Endothelial cell of umbilical vein (primary cell): ENCODE measurements around the gene TMPRSS9. TPM values are rescaled to one million over a fixed set of nuclear protein-coding genes. Genes with fewer than 3 reads are reported as not detected.

Experiments
- BruUV-seq: library from RNA; stranded (reverse); fragments of 400-500 nt; replicated peaks from 2 replicates; lab custom pipeline; 2021; lab: Mats Ljungman, UMichigan
- CTCF ChIA-PET: fragments of 300-600, 350-600 bp; sonication (Branson Sonifier 250); formaldehyde crosslinking; loops from one replicate; lab custom pipeline; 2021; ENCODE audit warnings: antibody characterized with exemption, inconsistent platforms; lab: Charles Lee
- POLR2A ChIA-PET: fragments of 300-600, 350-600 bp; sonication (Branson Sonifier 250); formaldehyde crosslinking; loops from one replicate; lab custom pipeline; 2021; ENCODE audit warnings: antibody characterized with exemption, inconsistent platforms; lab: Charles Lee
- DNase-seq: peaks from one replicate; pipeline ENCODE4 v3.0.0-alpha.2; 2011; ENCODE audit warnings: low read depth, low spot score
- FAIRE-seq: peaks from 2 replicates; lab custom pipeline; 2011; peaks lifted over from hg19 to GRCh38; lab: Jason Lieb, UNC
- H2AFZ ChIP-seq: 2 replicates; pipeline ENCODE4 v1.6.0; 2012; ENCODE audit warnings: low read depth, low read length, control low read depth, inconsistent platforms
- H3K27ac ChIP-seq: 2 replicates; pipeline ENCODE4 v1.5.1; 2011; ENCODE audit warnings: low read depth, mild to moderate bottlenecking, control low read depth, low read length, moderate library complexity; ENCODE audit not compliant: insufficient read depth
- H3K27me3 ChIP-seq, 2 experiments: 2 replicates each; pipeline versions ENCODE4 v1.6.0 to v1.6.1; 2011; ENCODE audit warnings: low read length in 2 of 2, mixed read lengths in 1 of 2; ENCODE audit not compliant: control insufficient read depth in 2 of 2, insufficient read depth in 2 of 2
- H3K36me3 ChIP-seq, 2 experiments: 2 replicates in 1 of 2; 3 replicates in 1 of 2; pipeline ENCODE4 v1.5.1; 2011; ENCODE audit warnings: low read length in 2 of 2, mild to moderate bottlenecking in 1 of 2, moderate library complexity in 1 of 2; ENCODE audit not compliant: control insufficient read depth in 2 of 2, insufficient read depth in 2 of 2; ENCODE audit errors: extremely low read depth in 1 of 2
- H3K4me1 ChIP-seq: 3 replicates; pipeline ENCODE4 v1.5.1; 2011; ENCODE audit warnings: mild to moderate bottlenecking, low read length; ENCODE audit not compliant: control insufficient read depth, insufficient read depth; ENCODE audit errors: extremely low read depth
- H3K4me2 ChIP-seq: 2 replicates; pipeline ENCODE4 v1.6.1; 2011; ENCODE audit warnings: low read length, control low read depth, mixed read lengths; ENCODE audit not compliant: insufficient read depth
- H3K4me3 ChIP-seq, 3 experiments: fragments of 200-600 bp in 1 of 3; sonication (generic), shearing (Covaris generic) in 1 of 3; replicated peaks in 1 of 3; 2 replicates each; pipeline ENCODE4 v1.5.1; 2011 to 2016; ENCODE audit warnings: control low read depth in 3 of 3, low read length in 3 of 3, mild to moderate bottlenecking in 2 of 3, inconsistent platforms in 1 of 3, low read depth in 1 of 3, moderate library complexity in 1 of 3; ENCODE audit not compliant: insufficient read depth in 1 of 3
- H3K79me2 ChIP-seq: 2 replicates; pipeline ENCODE4 v1.6.0; 2012; ENCODE audit warnings: low read length, inconsistent platforms; ENCODE audit not compliant: control insufficient read depth, insufficient read depth
- H3K9ac ChIP-seq: replicated peaks from 2 replicates; pipeline ENCODE3; 2011; ENCODE audit warnings: low read length, control low read depth; ENCODE audit not compliant: insufficient read depth; ENCODE audit errors: extremely low read depth
- H3K9me1 ChIP-seq: replicated peaks from 3 replicates; pipeline ENCODE4 v1.6.0; 2011; ENCODE audit warnings: mild to moderate bottlenecking, low read length; ENCODE audit not compliant: control insufficient read depth, insufficient read depth; ENCODE audit errors: extremely low read depth
- H3K9me3 ChIP-seq: replicated peaks from 2 replicates; pipeline ENCODE4 v1.5.1; 2012; ENCODE audit warnings: low read length, inconsistent platforms; ENCODE audit not compliant: control insufficient read depth, insufficient read depth
- H4K20me1 ChIP-seq: replicated peaks from 2 replicates; pipeline ENCODE3; 2011; ENCODE audit warnings: mild to moderate bottlenecking, low read length; ENCODE audit not compliant: control insufficient read depth, insufficient read depth; ENCODE audit errors: extremely low read depth
- CTCF ChIP-seq, 2 donors: IDR thresholded peaks; 1 replicate in 1 of 2; 2 replicates in 1 of 2; pipeline ENCODE4 v1.5.1; 2011; ENCODE audit warnings: low read length in 2 of 2, mild to moderate bottlenecking in 2 of 2, moderate library complexity in 2 of 2, control low read depth in 1 of 2, inconsistent platforms in 1 of 2, low read depth in 1 of 2; ENCODE audit not compliant: insufficient read depth in 1 of 2; ENCODE audit errors: extremely low read depth in 1 of 2
- EZH2 ChIP-seq: IDR thresholded peaks from 2 replicates; pipeline ENCODE4 v1.6.1; 2012; ENCODE audit warnings: borderline replicate concordance, low read depth, mild to moderate bottlenecking, moderate library complexity, low read length, inconsistent platforms; ENCODE audit not compliant: severe bottlenecking
- FOS ChIP-seq: IDR thresholded peaks from 2 replicates; pipeline ENCODE4 v1.6.1; 2011; ENCODE audit warnings: mild to moderate bottlenecking, low read length, moderate library complexity, borderline replicate concordance; ENCODE audit not compliant: insufficient read depth
- GATA2 ChIP-seq: IDR thresholded peaks from 2 replicates; pipeline ENCODE4 v1.7.0; 2011; ENCODE audit warnings: low read depth, mild to moderate bottlenecking, moderate library complexity, mixed read lengths, low read length; ENCODE audit not compliant: insufficient read length, insufficient read depth
- JUN ChIP-seq: IDR thresholded peaks from 2 replicates; pipeline ENCODE4 v1.6.1; 2011; ENCODE audit warnings: borderline replicate concordance, low read depth; ENCODE audit not compliant: insufficient read length, insufficient read depth
- MAX ChIP-seq: IDR thresholded peaks from 2 replicates; pipeline ENCODE4 v1.6.1; 2011; ENCODE audit not compliant: insufficient read depth, insufficient read length
- MYC ChIP-seq: IDR thresholded peaks from one replicate; pipeline ENCODE4 v1.6.1; 2011; ENCODE audit warnings: mild to moderate bottlenecking, low read depth, low read length
- POLR2A ChIP-seq: IDR thresholded peaks from 2 replicates; pipeline ENCODE4 v1.6.1; 2012; ENCODE audit warnings: low read depth, mild to moderate bottlenecking, control low read depth, low read length
- POLR2AphosphoS5 ChIP-seq: IDR thresholded peaks from 2 replicates; pipeline ENCODE4 v1.6.1; 2012; ENCODE audit warnings: low read depth, mild to moderate bottlenecking, control low read depth, low read length, moderate library complexity; ENCODE audit not compliant: insufficient read depth
- dilution Hi-C: fragments of 300-500 bp; cut with MboI; formaldehyde crosslinking; loops from one replicate; pipeline ENCODE4 v1.15.0; 2019; ENCODE audit warnings: low sequenced_read_pairs; ENCODE audit not compliant: extremely low pct_ligation_motif_present
- intact Hi-C: fragments of 100-400 bp; cut with micrococcal nuclease; formaldehyde crosslinking; loops from one replicate; pipeline ENCODE4 v1.10.0; 2022
- polyA plus RNA-seq, 4 experiments: library from polyadenylated mRNA; depleted of rRNA in 3 of 4; stranded (reverse) in 3 of 4; unstranded in 1 of 4; fragments of >200 nt; gene quantifications; 2 replicates each; pipeline versions ENCODE4 v1.2.1 to v1.2.3, GENCODE V29; 2011 to 2012; ENCODE audit warnings: missing spikeins in 1 of 4
- total RNA-seq: library from RNA; stranded (reverse); gene quantifications from 2 replicates; pipeline ENCODE4 v1.2.3, GENCODE V29; 2021

Gene TMPRSS9
- total and polyA plus RNA-seq, 2 donors (not counting 3 experiments of a cell fraction or from before 2014, with no cell fraction given) = not detected

GRCh38 chr19:2315818-2316353 is 44.2 kb upstream of the TMPRSS9 start:
- no peak overlapping the region for H3K27ac ChIP-seq
- no peak overlapping the region for H3K4me3 ChIP-seq
- peaks cover 1 to 10% of the 10 kb centered on the region in 2 experiments for H3K27me3 ChIP-seq
- H3K79me2 ChIP-seq = no peaks in the 10 kb centered on the region
- peaks cover 2% of the 10 kb centered on the region for H3K9me3 ChIP-seq
- no TSS peak for BruUV-seq
- intact Hi-C loops = loop anchor here (1.0 to 10.0 kb wide), 4 partner anchors 41 to 381 kb away; partner anchors contain the start of genes PLEKHJ1 and SF3A2
- dilution Hi-C loops = no loop called here
- ChIA-PET CTCF (interaction anchor here (0.6 to 3.0 kb wide), 25 partner anchors 9 to 386 kb away, joined by 3 to 36 read pairs (median 4); partner anchors contain the start of genes AP3D1, DOT1L, LSM7 and PLEKHJ1), POLR2A (no interaction called here)
- peak; percentile 48 for FAIRE-seq
- H3K9me1 ChIP-seq = no peaks in the 10 kb centered on the region
- no peaks in the 10 kb centered on the region for H3K4me1 ChIP-seq
- H4K20me1 ChIP-seq = no peaks in the 10 kb centered on the region
- no peak overlapping the region for H3K9ac ChIP-seq
- DNase-seq = peak; percentile 48
- H3K36me3 ChIP-seq = no peaks in the 10 kb centered on the region
- H2AFZ ChIP-seq = no peak overlapping the region
- no peak overlapping the region for H3K4me2 ChIP-seq
- TF ChIP-seq FOS (no peak), MAX (no peak), CTCF (IDR thresholded peaks at IDR 0.05; ENCODE audit: extremely low read depth in 1 of 2, insufficient read depth in 1 of 2, low read depth in 1 of 2, low read length in 2 of 2) (peak; percentile 54 to 64)

GRCh38 chr19:2317300-2317699 is 42.8 kb upstream of the TMPRSS9 start:
- BruUV-seq = no TSS peak
- H3K36me3 ChIP-seq = no peaks in the 10 kb centered on the region
- intact Hi-C loops (loop anchor here (10.0 kb wide), 1 partner anchor 382 kb away; no protein-coding TSS in a partner anchor), dilution Hi-C loops (no loop called here)
- no peak overlapping the region for H3K27ac ChIP-seq
- peaks cover under 1 to 10% of the 10 kb centered on the region in 2 experiments for H3K27me3 ChIP-seq
- H4K20me1 ChIP-seq = no peaks in the 10 kb centered on the region
- no peaks in the 10 kb centered on the region for H3K79me2 ChIP-seq
- FAIRE-seq = no peak
- H3K4me2 ChIP-seq = no peak overlapping the region
- ChIA-PET POLR2A (no interaction called here), CTCF (interaction anchor here (1.2 to 3.0 kb wide), 5 partner anchors 10 to 294 kb away, joined by 3 to 36 read pairs (median 8); no protein-coding TSS in a partner anchor)
- H3K9me1 ChIP-seq = no peaks in the 10 kb centered on the region
- H3K9ac ChIP-seq = no peak overlapping the region
- no peak for TF ChIP-seq POLR2AphosphoS5
- no peak for TF ChIP-seq FOS
- TF ChIP-seq JUN = no peak
- TF ChIP-seq GATA2 = no peak
- no peak for TF ChIP-seq MYC
- no peak for TF ChIP-seq EZH2
- TF ChIP-seq POLR2A = no peak
- no peak for TF ChIP-seq CTCF (IDR thresholded peaks at IDR 0.05; ENCODE audit: extremely low read depth in 1 of 2, insufficient read depth in 1 of 2, low read depth in 1 of 2, low read length in 2 of 2)
- TF ChIP-seq MAX = no peak
- H2AFZ ChIP-seq = no peak overlapping the region
- no peak overlapping the region for H3K4me3 ChIP-seq
- H3K4me1 ChIP-seq = no peaks in the 10 kb centered on the region
- DNase-seq = no peak
- peaks cover 2% of the 10 kb centered on the region for H3K9me3 ChIP-seq
